Gastroesophageal sphincter (tissue), 4 donors: ENCODE measurements around the gene IFT52. TPM values are rescaled to one million over a fixed set of nuclear protein-coding genes. Genes with fewer than 3 reads are reported as not detected.

ENCODE experiments used
- ATAC-seq: fragments of 150-250 bp; one replicate; pipeline ENCODE4 v1.9.1; 2016; ENCODE audit warnings: mild to moderate bottlenecking, moderate library complexity
- H3K27ac ChIP-seq, 4 donors: fragments of 200-600 bp; sonication (generic) in 3 of 4; 1 replicate in 3 of 4; 2 replicates in 1 of 4; pipeline ENCODE4 v1.5.1; 2016 to 2019
- H3K27me3 ChIP-seq: fragments of 200-600 bp; sonication (generic); one replicate; pipeline ENCODE4 v1.5.1; 2019
- H3K36me3 ChIP-seq, 2 donors: fragments of 200-600 bp; sonication (generic); one replicate each; pipeline ENCODE4 v1.5.1; 2019; ENCODE audit warnings: control low read depth in 1 of 2
- H3K4me1 ChIP-seq, 3 donors: fragments of 200-600 bp; sonication (generic); 1 replicate in 2 of 3; 2 replicates in 1 of 3; pipeline ENCODE4 v1.5.1; 2016 to 2019; ENCODE audit warnings: control low read depth in 2 of 3
- H3K4me3 ChIP-seq, 2 donors: fragments of 200-600 bp; sonication (generic); one replicate each; pipeline ENCODE4 v1.5.1; 2019; ENCODE audit warnings: mild to moderate bottlenecking in 1 of 2, moderate library complexity in 1 of 2
- H3K9me3 ChIP-seq, 3 donors: fragments of 200-600 bp; sonication (generic); one replicate each; pipeline ENCODE4 v1.5.1; 2017 to 2019; ENCODE audit warnings: control low read depth in 2 of 3
- EP300 ChIP-seq: sonication (generic); formaldehyde crosslinking; IDR thresholded peaks from one replicate; pipeline ENCODE4 v1.6.1; 2017; ENCODE audit warnings: antibody characterized with exemption, mild to moderate bottlenecking
- POLR2A ChIP-seq, 2 donors: fragments of 450-650 bp; IDR thresholded peaks; one replicate each; pipeline ENCODE4 v1.6.1; 2017; ENCODE audit warnings: antibody characterized with exemption in 2 of 2, mild to moderate bottlenecking in 2 of 2, moderate library complexity in 1 of 2
- POLR2AphosphoS5 ChIP-seq: sonication (generic); formaldehyde crosslinking; IDR thresholded peaks from one replicate; pipeline ENCODE4 v1.6.1; 2017; ENCODE audit warnings: antibody characterized with exemption
- WGBS, 2 donors: methylation state at CpG; one replicate each; pipeline ENCODE4 v1.1.5; 2018; ENCODE audit warnings: low coverage in 1 of 2; 5-methylcytosine and 5-hydroxymethylcytosine counted together
- total RNA-seq, 4 donors: library from RNA; depleted of rRNA; stranded (reverse); fragments of >200 nt; gene quantifications; one replicate each; pipeline ENCODE4 v1.1.0, GENCODE V29; 2016
- TF ChIP-seq, protein P1 (sequence below), 4 experiments: fragments of 200-600 bp in 2 of 4; fragments of 450-650 bp in 2 of 4; sonication (generic) in 1 of 4; IDR thresholded peaks; one replicate each; pipeline ENCODE4 v1.5.1; 2017 to 2019; ENCODE audit warnings: antibody characterized with exemption in 4 of 4, mild to moderate bottlenecking in 2 of 4, moderate library complexity in 2 of 4

The IFT52 gene
- total RNA-seq, 4 donors from 2014 or later, result 13.6 to 22.1 (median 16.7) TPM

- Histone ChIP-seq H3K27ac (no peak overlapping the region), H3K27me3 (no peaks in the 10 kb centered on the region), H3K4me3 (no peak overlapping the region), H3K9me3 (no peaks in the 10 kb centered on the region), H3K36me3 (no peaks in the 10 kb centered on the region), H3K4me1 (peaks cover 0 to 15% (median 0%) of the 10 kb centered on the region in 3 donors)
- TF ChIP-seq EP300 (no peak), POLR2AphosphoS5 (no peak), POLR2A (IDR thresholded peaks at IDR 0.05) (no peak)
- TF ChIP-seq, protein P1, sequence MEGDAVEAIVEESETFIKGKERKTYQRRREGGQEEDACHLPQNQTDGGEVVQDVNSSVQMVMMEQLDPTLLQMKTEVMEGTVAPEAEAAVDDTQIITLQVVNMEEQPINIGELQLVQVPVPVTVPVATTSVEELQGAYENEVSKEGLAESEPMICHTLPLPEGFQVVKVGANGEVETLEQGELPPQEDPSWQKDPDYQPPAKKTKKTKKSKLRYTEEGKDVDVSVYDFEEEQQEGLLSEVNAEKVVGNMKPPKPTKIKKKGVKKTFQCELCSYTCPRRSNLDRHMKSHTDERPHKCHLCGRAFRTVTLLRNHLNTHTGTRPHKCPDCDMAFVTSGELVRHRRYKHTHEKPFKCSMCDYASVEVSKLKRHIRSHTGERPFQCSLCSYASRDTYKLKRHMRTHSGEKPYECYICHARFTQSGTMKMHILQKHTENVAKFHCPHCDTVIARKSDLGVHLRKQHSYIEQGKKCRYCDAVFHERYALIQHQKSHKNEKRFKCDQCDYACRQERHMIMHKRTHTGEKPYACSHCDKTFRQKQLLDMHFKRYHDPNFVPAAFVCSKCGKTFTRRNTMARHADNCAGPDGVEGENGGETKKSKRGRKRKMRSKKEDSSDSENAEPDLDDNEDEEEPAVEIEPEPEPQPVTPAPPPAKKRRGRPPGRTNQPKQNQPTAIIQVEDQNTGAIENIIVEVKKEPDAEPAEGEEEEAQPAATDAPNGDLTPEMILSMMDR (IDR thresholded peaks at IDR 0.05), result no peak
- 70 to 75% methylated on average over 2 to 3 of the region's 3 CpGs for WGBS, 2 donors
- ATAC-seq, result no peak
These were observed 65.2 kb downstream of the IFT52 start for GRCh38 chr20:43655937-43656336.

DNA sequence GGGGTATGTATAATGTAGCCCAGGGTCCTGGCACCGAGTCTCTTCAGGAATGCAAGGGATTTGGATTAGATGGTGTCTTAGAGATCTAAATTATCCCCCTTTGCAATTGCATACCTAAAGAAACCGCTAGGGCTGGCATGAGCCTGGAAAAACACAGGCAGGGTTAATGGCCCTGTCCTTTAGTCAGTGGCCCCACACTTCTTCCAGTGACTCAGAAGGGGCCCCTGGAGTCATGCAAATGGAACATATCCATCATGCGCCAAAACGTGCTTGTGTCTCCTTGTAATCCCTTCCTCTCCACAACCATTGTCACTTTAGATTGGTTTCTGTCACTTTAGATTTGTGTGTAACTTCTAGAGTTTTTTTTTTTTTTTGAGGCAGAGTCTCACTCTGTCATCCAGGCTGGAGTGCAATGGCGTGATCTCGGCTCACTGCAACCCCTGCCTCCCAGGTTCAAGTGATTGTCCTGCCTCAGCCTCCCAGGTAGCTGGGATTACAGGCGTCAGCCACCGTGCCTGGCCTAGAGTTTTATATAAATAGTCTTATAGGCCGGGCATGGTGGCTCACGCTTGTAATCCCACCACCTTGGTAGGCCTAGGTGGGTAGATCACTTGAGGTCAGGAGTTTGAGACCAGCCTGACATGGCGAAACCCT is 67.5 kb downstream of the IFT52 start:
- H3K27me3 ChIP-seq, result no peaks in the 10 kb centered on the region
- H3K36me3 ChIP-seq, result no peaks in the 10 kb centered on the region
- WGBS, 2 donors, result 72 to 75% methylated on average over 6 to 7 of the region's 11 CpGs
- H3K9me3 ChIP-seq, result no peaks in the 10 kb centered on the region
- no peak for TF ChIP-seq EP300
- no peak for TF ChIP-seq POLR2A (IDR thresholded peaks at IDR 0.05)
- no peak for TF ChIP-seq POLR2AphosphoS5
- TF ChIP-seq, protein P1 (IDR thresholded peaks at IDR 0.05), result no peak
- peaks cover 0 to 15% (median 0%) of the 10 kb centered on the region in 3 donors for H3K4me1 ChIP-seq
- H3K27ac ChIP-seq, result peak overlapping the region in 3 of 4 donors; percentile 58 to 77 (median 65)
- no peak for ATAC-seq
- peak overlapping the region in 1 of 2 donors; percentile 64 for H3K4me3 ChIP-seq

GRCh38 chr20:43658723-43659419 is 68.1 kb downstream of the IFT52 start:
- H3K27ac ChIP-seq, result no peak overlapping the region
- TF ChIP-seq POLR2A (IDR thresholded peaks at IDR 0.05) (no peak), EP300 (no peak), POLR2AphosphoS5 (no peak)
- TF ChIP-seq, protein P1 (IDR thresholded peaks at IDR 0.05), result no peak
- ATAC-seq, result no peak
- WGBS, 2 donors, result 87 to 100% methylated on average over 1 to 5 of the region's 6 CpGs
- H3K9me3 ChIP-seq, result no peaks in the 10 kb centered on the region
- peaks cover 7% of the 10 kb centered on the region for H3K27me3 ChIP-seq
- peaks cover 0 to 15% (median 0%) of the 10 kb centered on the region in 3 donors for H3K4me1 ChIP-seq
- no peak overlapping the region for H3K4me3 ChIP-seq
- no peaks in the 10 kb centered on the region for H3K36me3 ChIP-seq

- Histone ChIP-seq H3K9me3 (no peaks in the 10 kb centered on the region), H3K27me3 (peaks cover 46% of the 10 kb centered on the region), H3K36me3 (no peaks in the 10 kb centered on the region), H3K27ac (no peak overlapping the region), H3K4me3 (no peak overlapping the region), H3K4me1 (peaks cover 2 to 16% (median 6%) of the 10 kb centered on the region in 3 donors)
- TF ChIP-seq, protein P1 (IDR thresholded peaks at IDR 0.05), result no peak
- TF ChIP-seq EP300 (no peak), POLR2A (IDR thresholded peaks at IDR 0.05) (no peak), POLR2AphosphoS5 (no peak)
- ATAC-seq, result no peak
- WGBS, 2 donors, result 59 to 100% methylated on average over 1 to 2 of the region's 2 CpGs
These were observed 72.4 kb downstream of the IFT52 start for GRCh38 chr20:43662943-43663655.
